ENCODE results near the gene PRR14L.
"Not testable (repeated sequence)": the region's sequence is repeated elsewhere in the genome, so short reads cannot be mapped to it uniquely, and the experiment has no call there.

PRR14L gene

DNA sequence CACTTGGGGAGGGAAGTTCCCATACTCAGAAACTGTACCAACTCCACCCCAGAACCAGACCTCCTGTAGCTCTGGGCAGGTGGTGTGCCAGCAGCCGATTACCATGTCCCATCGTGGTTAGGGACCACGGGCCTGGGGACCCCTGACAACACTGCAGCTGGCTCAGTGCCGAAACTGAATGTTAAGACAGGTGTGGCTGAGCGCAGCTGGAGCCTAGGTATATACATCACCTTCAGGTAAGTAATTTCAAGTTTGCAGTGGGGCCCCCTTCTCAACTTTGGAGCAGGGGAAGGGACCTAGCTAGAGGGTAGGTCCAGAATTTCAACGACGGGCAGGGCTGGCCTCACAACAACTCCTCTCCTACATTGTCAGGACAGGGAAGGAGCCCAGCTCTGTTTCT is 67.2 kb downstream of the PRR14L start:
- DNase-seq (ENCODE audit: low read depth, low spot score) = no peak
- TF ChIP-seq EZH2 (IDR thresholded peaks at IDR 0.05) (no peak), FOXP2 (optimal IDR thresholded peaks at IDR 0.05; ENCODE audit: control extremely low read depth, extremely low read length, insufficient read depth) (no peak), POLR2AphosphoS5 (IDR thresholded peaks at IDR 0.05; ENCODE audit: borderline replicate concordance, low read depth, low read length) (no peak)
- no peak overlapping the region for H3K4me3 ChIP-seq
- H3K9me3 ChIP-seq (ENCODE audit: low read depth, low read length) = no peaks in the 10 kb centered on the region
- no peak overlapping the region for H3K27ac ChIP-seq
- peaks cover 29% of the 10 kb centered on the region; the same call in 1 of the 2 replicates for H3K36me3 ChIP-seq (ENCODE audit: insufficient read depth, low read length)
- H3K9ac ChIP-seq (ENCODE audit: insufficient read length) = no peak overlapping the region

DNA sequence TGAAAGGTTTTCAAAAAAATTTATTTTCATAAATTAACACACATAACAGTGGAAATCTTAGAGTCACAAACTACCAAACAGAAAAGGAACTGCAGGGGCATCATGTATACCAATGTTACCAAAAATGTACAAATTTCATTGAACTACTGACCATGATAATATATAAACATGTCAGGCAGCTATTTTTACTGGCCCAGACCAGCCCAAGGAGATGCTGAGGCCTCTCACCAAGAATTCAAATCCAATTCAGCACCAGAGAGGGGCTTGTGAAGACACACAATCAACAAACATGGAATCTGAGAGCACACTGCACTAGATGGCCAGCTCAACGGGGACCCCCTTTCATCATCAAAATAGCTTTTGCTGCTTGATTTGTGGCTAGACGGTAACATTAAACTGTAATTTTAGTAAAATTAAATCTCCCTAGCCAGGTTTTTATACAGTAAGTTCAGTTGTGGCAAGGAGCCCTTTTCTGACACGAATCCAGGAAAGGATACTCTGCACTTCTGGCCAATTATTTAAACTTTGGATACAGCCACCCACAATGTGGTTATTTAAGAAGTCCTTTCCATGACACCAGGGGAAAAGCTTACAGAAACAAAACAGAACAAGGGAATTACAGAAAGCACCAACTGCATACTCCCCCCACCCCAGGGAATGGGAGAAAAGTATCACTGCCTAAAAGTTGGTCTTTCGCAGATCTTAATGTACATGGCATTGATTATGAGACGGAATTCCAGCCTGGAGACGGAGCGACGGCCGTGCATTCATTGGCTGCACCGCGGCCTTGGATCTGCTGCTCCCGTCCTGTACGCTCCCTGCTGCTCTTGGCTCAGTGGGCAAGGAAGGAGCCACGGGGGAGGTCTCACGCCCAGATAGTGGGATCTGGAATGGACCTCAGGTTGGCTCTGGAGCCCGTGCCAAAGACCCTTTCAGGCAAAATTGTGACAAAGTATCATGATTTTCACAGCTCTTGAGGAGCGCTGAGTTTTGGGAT is 68.3 kb downstream of the PRR14L start:
- TF ChIP-seq POLR2AphosphoS5 (IDR thresholded peaks at IDR 0.05; ENCODE audit: borderline replicate concordance, low read depth, low read length) = no peak
- no peak for TF ChIP-seq FOXP2 (optimal IDR thresholded peaks at IDR 0.05; ENCODE audit: control extremely low read depth, extremely low read length, insufficient read depth)
- TF ChIP-seq EZH2 (IDR thresholded peaks at IDR 0.05) = no peak
- peaks cover 26% of the 10 kb centered on the region; the same call in 1 of the 2 replicates for H3K36me3 ChIP-seq (ENCODE audit: insufficient read depth, low read length)
- DNase-seq (ENCODE audit: low read depth, low spot score) = no peak
- H3K4me3 ChIP-seq = no peak overlapping the region
- H3K9ac ChIP-seq (ENCODE audit: insufficient read length) = no peak overlapping the region
- H3K27ac ChIP-seq = no peak overlapping the region
- H3K9me3 ChIP-seq (ENCODE audit: low read depth, low read length) = no peaks in the 10 kb centered on the region

DNA sequence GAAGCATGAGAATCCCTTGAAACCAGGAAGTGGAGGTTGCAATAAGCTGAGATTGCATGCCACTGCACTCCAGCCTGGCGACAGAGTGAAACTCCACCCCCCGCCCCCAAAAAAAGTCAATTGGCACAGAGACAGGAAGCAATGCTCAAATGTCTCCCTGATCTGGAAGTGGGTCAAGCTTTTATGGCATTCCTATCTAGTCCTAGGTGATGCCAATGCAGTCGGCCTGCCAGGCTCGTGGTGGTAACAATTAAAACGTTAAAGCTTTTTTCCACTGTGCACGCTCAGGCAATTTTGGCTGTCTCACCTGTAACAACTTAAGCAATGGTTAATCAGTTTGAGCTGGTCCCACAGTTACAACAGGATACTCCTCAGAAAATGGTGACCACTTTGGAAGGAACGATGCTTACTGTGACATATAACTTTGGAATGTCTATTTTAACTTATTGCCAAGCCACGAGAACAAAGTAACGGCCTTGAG is 69.0 kb downstream of the PRR14L start:
- Histone ChIP-seq H3K27ac (no peak overlapping the region), H3K36me3 (ENCODE audit: insufficient read depth, low read length) (peaks cover 23% of the 10 kb centered on the region; the same call in 1 of the 2 replicates), H3K9ac (ENCODE audit: insufficient read length) (no peak overlapping the region), H3K4me3 (no peak overlapping the region), H3K9me3 (ENCODE audit: low read depth, low read length) (no peaks in the 10 kb centered on the region)
- DNase-seq (ENCODE audit: low read depth, low spot score) = no peak
- TF ChIP-seq FOXP2 (optimal IDR thresholded peaks at IDR 0.05; ENCODE audit: control extremely low read depth, extremely low read length, insufficient read depth) = no peak
- TF ChIP-seq EZH2 (IDR thresholded peaks at IDR 0.05) = no peak
- TF ChIP-seq POLR2AphosphoS5 (IDR thresholded peaks at IDR 0.05; ENCODE audit: borderline replicate concordance, low read depth, low read length) = no peak

DNA sequence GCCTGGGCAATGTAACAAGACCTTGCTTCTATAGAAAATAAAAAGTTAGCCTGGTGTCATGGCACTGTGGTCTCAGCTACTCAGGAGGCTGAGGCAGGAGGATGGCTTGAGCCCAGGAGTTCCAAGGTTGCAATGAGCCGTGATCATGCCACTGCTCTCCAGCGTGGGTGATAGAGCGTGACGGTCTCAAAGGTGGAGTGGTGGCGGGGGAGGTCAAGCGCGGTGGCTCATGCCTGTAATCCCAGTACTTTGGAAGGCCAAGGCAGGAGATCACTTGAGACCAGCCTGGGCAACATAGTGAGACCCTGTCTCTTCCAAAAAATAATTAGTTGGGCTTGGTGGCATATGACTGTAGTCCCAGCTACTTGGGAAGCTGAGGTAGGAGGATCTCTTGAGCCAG is 71.2 kb downstream of the PRR14L start:
- no peak for DNase-seq (ENCODE audit: low read depth, low spot score)
- no peak overlapping the region for H3K27ac ChIP-seq
- H3K9me3 ChIP-seq (ENCODE audit: low read depth, low read length) = no peaks in the 10 kb centered on the region
- peaks cover 4% of the 10 kb centered on the region; the same call in 1 of the 2 replicates for H3K36me3 ChIP-seq (ENCODE audit: insufficient read depth, low read length)
- no peak for TF ChIP-seq POLR2AphosphoS5 (IDR thresholded peaks at IDR 0.05; ENCODE audit: borderline replicate concordance, low read depth, low read length)
- no peak for TF ChIP-seq FOXP2 (optimal IDR thresholded peaks at IDR 0.05; ENCODE audit: control extremely low read depth, extremely low read length, insufficient read depth)
- no peak for TF ChIP-seq EZH2 (IDR thresholded peaks at IDR 0.05)
- no peak overlapping the region for H3K4me3 ChIP-seq
- H3K9ac ChIP-seq (ENCODE audit: insufficient read length) = no peak overlapping the region

DNA sequence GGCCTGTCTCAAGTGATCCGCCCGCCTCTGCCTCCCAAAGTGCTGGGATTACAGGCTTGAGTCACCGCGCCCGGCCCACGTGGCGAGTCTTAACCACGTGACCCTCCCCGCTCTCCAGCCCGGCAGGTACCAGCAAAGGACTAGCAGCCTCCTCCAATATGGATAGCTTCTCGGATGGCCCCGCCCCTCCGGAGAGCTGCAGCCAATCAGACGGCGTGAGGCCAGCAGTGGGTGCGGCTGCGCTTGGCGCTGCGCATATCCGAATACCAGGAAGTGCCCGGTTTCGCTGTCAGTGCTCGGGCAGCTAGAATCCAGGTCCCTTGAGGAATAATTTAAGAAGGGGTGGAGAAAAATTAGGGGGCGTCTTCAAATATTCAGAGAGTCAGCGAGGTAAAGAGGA is 73.2 kb downstream of the PRR14L start:
- no peak overlapping the region for H3K27ac ChIP-seq
- H3K9me3 ChIP-seq (ENCODE audit: low read depth, low read length) = no peaks in the 10 kb centered on the region
- no peak for TF ChIP-seq FOXP2 (optimal IDR thresholded peaks at IDR 0.05; ENCODE audit: control extremely low read depth, extremely low read length, insufficient read depth)
- TF ChIP-seq POLR2AphosphoS5 (IDR thresholded peaks at IDR 0.05; ENCODE audit: borderline replicate concordance, low read depth, low read length) = no peak
- TF ChIP-seq EZH2 (IDR thresholded peaks at IDR 0.05) = no peak
- no peaks in the 10 kb centered on the region for H3K36me3 ChIP-seq (ENCODE audit: insufficient read depth, low read length)
- no peak overlapping the region for H3K9ac ChIP-seq (ENCODE audit: insufficient read length)
- no peak for DNase-seq (ENCODE audit: low read depth, low spot score)
- H3K4me3 ChIP-seq = no peak overlapping the region

DNA sequence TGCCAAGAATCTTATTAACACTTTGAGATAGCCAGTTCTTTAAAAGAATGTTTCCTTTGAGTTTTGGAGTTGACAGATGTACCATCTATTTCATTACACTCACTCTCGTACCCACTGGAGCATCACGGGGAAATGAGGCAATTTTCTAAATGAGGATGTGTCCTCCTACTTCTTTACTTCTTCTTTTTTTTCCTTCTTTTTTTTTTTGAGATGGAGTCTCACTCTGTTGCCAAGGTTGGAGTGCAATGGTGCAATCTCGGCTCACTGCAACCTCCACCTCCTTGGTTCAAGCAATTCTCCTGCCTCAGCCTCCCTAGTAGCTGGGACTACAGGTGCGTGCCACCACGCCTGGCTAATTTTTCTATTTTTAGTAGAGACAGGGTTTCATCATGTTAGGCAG is 75.7 kb downstream of the PRR14L start:
- DNase-seq (ENCODE audit: low read depth, low spot score); H3K9ac ChIP-seq (ENCODE audit: insufficient read length); H3K27ac ChIP-seq; H3K36me3 ChIP-seq (ENCODE audit: insufficient read depth, low read length); H3K4me3 ChIP-seq; H3K9me3 ChIP-seq (ENCODE audit: low read depth, low read length): not testable (repeated sequence)

DNA sequence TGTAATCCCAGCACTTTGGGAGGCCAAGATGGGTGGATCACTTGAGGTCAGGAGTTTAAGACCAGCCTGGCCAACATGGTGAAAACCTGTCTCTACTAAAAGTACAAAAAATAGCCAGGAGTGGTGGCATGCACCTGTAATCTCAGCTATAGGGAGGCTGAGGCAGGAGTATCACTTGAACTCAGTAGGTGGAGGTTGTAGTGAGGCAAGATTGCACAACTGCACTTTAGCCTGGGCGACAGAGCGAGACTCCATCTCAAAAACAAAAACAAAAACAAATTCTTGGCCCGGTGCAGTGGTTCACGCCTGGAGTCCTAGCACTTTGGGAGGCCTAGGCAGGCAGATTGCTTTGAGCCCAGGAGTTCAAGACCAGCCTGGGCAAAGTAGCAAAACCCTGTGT is 81.1 kb downstream of the PRR14L start:
- DNase-seq (ENCODE audit: low read depth, low spot score); H3K4me3 ChIP-seq; H3K9ac ChIP-seq (ENCODE audit: insufficient read length); H3K36me3 ChIP-seq (ENCODE audit: insufficient read depth, low read length); H3K9me3 ChIP-seq (ENCODE audit: low read depth, low read length); H3K27ac ChIP-seq: not testable (repeated sequence)

DNA sequence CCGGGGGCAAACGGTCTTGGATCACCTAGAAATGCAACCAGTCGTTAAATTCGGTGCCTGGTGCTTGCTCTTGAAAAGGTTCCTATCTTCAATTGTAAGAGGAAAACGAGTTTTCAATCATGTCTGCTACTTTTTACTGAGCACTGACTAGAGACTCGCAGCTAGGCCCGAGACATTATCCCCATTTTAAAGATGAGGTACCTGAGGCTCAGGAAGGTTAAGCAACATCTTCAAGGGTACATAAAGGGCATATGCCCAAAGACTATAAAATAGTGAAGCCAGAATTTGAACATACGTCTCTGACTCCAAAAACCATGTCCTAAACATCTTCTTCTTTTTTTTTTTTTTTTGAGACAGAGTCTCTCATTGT is 87.3 kb downstream of the PRR14L start:
- no peak for DNase-seq (ENCODE audit: low read depth, low spot score)
- Histone ChIP-seq H3K9me3 (ENCODE audit: low read depth, low read length) (no peaks in the 10 kb centered on the region), H3K4me3 (peak overlapping the region; percentile 91), H3K27ac (peak overlapping the region; percentile 75; the same call in 1 of the 2 replicates), H3K36me3 (ENCODE audit: insufficient read depth, low read length) (no peaks in the 10 kb centered on the region), H3K9ac (ENCODE audit: insufficient read length) (peak overlapping the region; percentile 84)
- TF ChIP-seq FOXP2 (optimal IDR thresholded peaks at IDR 0.05; ENCODE audit: control extremely low read depth, extremely low read length, insufficient read depth) = no peak
- TF ChIP-seq EZH2 (IDR thresholded peaks at IDR 0.05) = no peak
- no peak for TF ChIP-seq POLR2AphosphoS5 (IDR thresholded peaks at IDR 0.05; ENCODE audit: borderline replicate concordance, low read depth, low read length)

Data from SK-N-MC (cell line).